Endothelial cell (in vitro differentiated cells): Measurements from ENCODE around the gene SPDYE4. TPM values are rescaled to one million over a fixed set of nuclear protein-coding genes. Genes with fewer than 3 reads are reported as not detected.

Experiments used
- DNase-seq: peaks from one replicate; pipeline ENCODE4 v3.0.0; 2021; ENCODE audit warnings: low spot score
- H3K27ac Mint-ChIP-seq: one replicate; pipeline ENCODE4 v1.8.0; 2021; ENCODE audit warnings: mixed read lengths, inconsistent platforms; ENCODE audit not compliant: unreplicated experiment
- H3K27me3 Mint-ChIP-seq: one replicate; pipeline ENCODE4 v1.8.0; 2021; ENCODE audit warnings: mild to moderate bottlenecking, moderate library complexity, mixed read lengths, inconsistent platforms; ENCODE audit not compliant: unreplicated experiment
- H3K36me3 Mint-ChIP-seq: one replicate; pipeline ENCODE4 v1.8.0; 2021; ENCODE audit warnings: mild to moderate bottlenecking, low read depth, mixed read lengths, inconsistent platforms; ENCODE audit not compliant: unreplicated experiment
- H3K4me1 Mint-ChIP-seq: one replicate; pipeline ENCODE4 v1.8.0; 2021; ENCODE audit warnings: mild to moderate bottlenecking, mixed read lengths, inconsistent platforms; ENCODE audit not compliant: unreplicated experiment
- H3K4me3 Mint-ChIP-seq: one replicate; pipeline ENCODE4 v1.8.0; 2021; ENCODE audit warnings: mild to moderate bottlenecking, mixed read lengths, inconsistent platforms; ENCODE audit not compliant: unreplicated experiment
- H3K9me3 Mint-ChIP-seq: one replicate; pipeline ENCODE4 v1.8.0; 2021; ENCODE audit warnings: mixed read lengths, inconsistent platforms; ENCODE audit not compliant: unreplicated experiment
- total RNA-seq: library from RNA; stranded (reverse); fragmentation: NEBNext Ultra II Directional; extraction: Animal tissue kit (Norgen Biotek cat#: 25700); gene quantifications from one replicate; pipeline ENCODE4 v1.2.1, GENCODE V29; 2021; ENCODE audit not compliant: unreplicated experiment
- TF ChIP-seq, protein P1 (sequence below): fragments of 200-600 bp; sonication (generic); IDR thresholded peaks from one replicate; pipeline ENCODE4 v1.5.0; 2021; ENCODE audit warnings: antibody characterized with exemption; ENCODE audit not compliant: unreplicated experiment

The SPDYE4 gene
- total RNA-seq, 1 donor from 2014 or later, result not detected

GRCh38 chr17:8710813-8711212, 47.5 kb downstream of the SPDYE4 start:
- no peaks in the 10 kb centered on the region for H3K9me3 Mint-ChIP-seq
- TF ChIP-seq, protein P1, sequence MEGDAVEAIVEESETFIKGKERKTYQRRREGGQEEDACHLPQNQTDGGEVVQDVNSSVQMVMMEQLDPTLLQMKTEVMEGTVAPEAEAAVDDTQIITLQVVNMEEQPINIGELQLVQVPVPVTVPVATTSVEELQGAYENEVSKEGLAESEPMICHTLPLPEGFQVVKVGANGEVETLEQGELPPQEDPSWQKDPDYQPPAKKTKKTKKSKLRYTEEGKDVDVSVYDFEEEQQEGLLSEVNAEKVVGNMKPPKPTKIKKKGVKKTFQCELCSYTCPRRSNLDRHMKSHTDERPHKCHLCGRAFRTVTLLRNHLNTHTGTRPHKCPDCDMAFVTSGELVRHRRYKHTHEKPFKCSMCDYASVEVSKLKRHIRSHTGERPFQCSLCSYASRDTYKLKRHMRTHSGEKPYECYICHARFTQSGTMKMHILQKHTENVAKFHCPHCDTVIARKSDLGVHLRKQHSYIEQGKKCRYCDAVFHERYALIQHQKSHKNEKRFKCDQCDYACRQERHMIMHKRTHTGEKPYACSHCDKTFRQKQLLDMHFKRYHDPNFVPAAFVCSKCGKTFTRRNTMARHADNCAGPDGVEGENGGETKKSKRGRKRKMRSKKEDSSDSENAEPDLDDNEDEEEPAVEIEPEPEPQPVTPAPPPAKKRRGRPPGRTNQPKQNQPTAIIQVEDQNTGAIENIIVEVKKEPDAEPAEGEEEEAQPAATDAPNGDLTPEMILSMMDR, result no peak
- H3K36me3 Mint-ChIP-seq, result peaks cover 3% of the 10 kb centered on the region
- H3K4me1 Mint-ChIP-seq, result peaks cover 12% of the 10 kb centered on the region
- peaks cover 4% of the 10 kb centered on the region for H3K27me3 Mint-ChIP-seq
- DNase-seq, result no peak
- no peak overlapping the region for H3K4me3 Mint-ChIP-seq
- H3K27ac Mint-ChIP-seq, result no peak overlapping the region

GRCh38 chr17:8709006-8709405, 49.3 kb downstream of the SPDYE4 start:
- Mint-ChIP-seq H3K36me3 (peaks cover 7% of the 10 kb centered on the region), H3K4me3 (peak overlapping the region; percentile 15), H3K9me3 (no peaks in the 10 kb centered on the region), H3K27me3 (peaks cover 7% of the 10 kb centered on the region), H3K4me1 (peaks cover 12% of the 10 kb centered on the region), H3K27ac (peak overlapping the region; percentile 6)
- TF ChIP-seq, protein P1, result no peak
- no peak for DNase-seq

DNA sequence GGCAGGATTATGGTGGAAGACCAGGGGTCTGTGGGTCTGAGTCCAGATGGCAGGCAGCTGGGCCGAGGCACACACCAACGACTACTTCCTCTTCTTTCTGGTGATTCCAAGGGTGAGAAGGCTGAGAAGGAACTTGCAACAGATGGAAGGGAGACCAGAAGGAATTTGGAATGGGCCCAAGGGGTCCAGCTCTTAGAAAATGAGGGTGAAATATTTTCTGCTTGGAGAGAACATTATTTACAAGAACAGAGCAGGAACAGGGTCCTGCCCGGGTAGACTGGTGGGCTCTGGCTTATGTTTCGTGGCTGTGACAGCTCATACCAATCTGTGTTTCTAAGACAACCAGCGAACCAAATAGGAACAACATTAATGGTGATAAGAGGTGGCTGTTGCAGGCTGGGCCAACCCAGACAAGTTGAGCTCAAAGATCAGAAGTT, 50.3 kb downstream of the SPDYE4 start:
- TF ChIP-seq, protein P1, result no peak
- peaks cover 7% of the 10 kb centered on the region for H3K36me3 Mint-ChIP-seq
- H3K4me1 Mint-ChIP-seq, result peaks cover 12% of the 10 kb centered on the region
- H3K9me3 Mint-ChIP-seq, result no peaks in the 10 kb centered on the region
- H3K27ac Mint-ChIP-seq, result no peak overlapping the region
- peaks cover 7% of the 10 kb centered on the region for H3K27me3 Mint-ChIP-seq
- DNase-seq, result no peak
- no peak overlapping the region for H3K4me3 Mint-ChIP-seq

- Mint-ChIP-seq H3K4me1 (peaks cover 12% of the 10 kb centered on the region), H3K27me3 (peaks cover 7% of the 10 kb centered on the region), H3K9me3 (no peaks in the 10 kb centered on the region), H3K4me3 (no peak overlapping the region), H3K27ac (no peak overlapping the region), H3K36me3 (peaks cover 7% of the 10 kb centered on the region)
- TF ChIP-seq, protein P1, result no peak
- DNase-seq, result no peak
Observed at GRCh38 chr17:8707332-8708024, 50.9 kb downstream of the SPDYE4 start.

DNA sequence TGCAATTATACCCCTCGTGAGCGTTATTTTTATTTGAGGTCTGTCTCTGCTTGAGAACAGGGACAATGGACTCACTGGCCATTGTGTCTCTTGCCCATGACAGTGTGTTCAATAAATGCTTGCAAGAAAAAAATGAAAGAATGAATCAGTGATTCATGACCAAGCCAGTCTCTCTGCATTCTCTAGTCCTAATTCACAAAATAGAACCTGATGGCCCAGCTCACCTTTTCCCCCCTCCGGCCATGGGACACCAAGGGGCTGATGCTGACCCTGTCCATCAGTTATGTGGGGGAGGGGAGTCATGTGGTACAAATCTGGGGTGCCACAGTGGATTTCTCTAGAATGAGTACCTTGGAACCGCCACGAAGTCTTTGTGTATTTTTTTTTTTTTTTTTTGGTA, 51.9 kb downstream of the SPDYE4 start:
- Mint-ChIP-seq H3K4me1 (peaks cover 12% of the 10 kb centered on the region), H3K27ac (no peak overlapping the region), H3K4me3 (no peak overlapping the region), H3K36me3 (peaks cover 7% of the 10 kb centered on the region), H3K9me3 (no peaks in the 10 kb centered on the region), H3K27me3 (peaks cover 7% of the 10 kb centered on the region)
- TF ChIP-seq, protein P1, result no peak
- no peak for DNase-seq
